Testis (tissue), 2 donors: Measurements from ENCODE around the gene ABCB11.

Experiments
- CTCF ChIP-seq, 3 experiments: fragments of 450-650 bp in 2 of 3; fragments of 200-600 bp in 1 of 3; sonication (generic) in 1 of 3; IDR thresholded peaks; one replicate each; pipeline ENCODE4 v1.5.1; 2016 to 2019; ENCODE audit warnings: antibody characterized with exemption in 3 of 3, mild to moderate bottlenecking in 2 of 3, moderate library complexity in 1 of 3
- POLR2A ChIP-seq: fragments of 450-650 bp; IDR thresholded peaks from one replicate; pipeline ENCODE4 v1.6.1; 2017; ENCODE audit warnings: antibody characterized with exemption, mild to moderate bottlenecking, moderate library complexity

GRCh38 chr2:169072163-169072925 lies 41.2 kb upstream of the ABCB11 start:
- TF ChIP-seq CTCF (IDR thresholded peaks at IDR 0.05) (no peak), POLR2A (no peak)
